Measurements from ENCODE around the gene PRR33.

DNA sequence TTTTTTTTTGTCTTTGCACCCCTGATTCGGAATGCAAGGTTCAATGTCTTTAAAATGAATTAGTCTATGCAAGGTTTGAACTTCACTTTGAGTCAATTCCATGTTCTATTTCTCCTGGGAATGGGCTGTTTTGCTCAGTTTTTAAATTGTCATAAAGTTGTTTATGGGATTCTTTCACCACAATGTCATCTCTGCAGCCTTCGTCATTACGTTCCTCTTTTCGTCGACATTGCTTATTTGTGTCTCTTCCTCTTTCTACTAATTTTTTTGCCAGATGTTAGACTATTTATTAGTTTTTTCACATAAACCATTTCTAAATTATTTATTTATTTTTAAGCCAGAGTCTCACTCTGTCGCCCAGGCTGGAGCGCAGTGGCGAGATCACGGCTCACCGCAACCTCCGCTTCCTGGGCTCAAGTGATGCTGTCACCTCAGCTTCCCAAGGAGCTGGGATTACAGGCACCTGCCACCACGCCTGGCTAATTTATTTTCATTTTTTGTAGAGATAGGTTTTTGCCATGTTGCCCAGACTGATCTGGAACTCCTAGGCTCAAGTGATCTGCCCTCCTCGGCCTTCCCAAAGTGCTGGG is 20.7 kb upstream of the PRR33 start:
- TF ChIP-seq, protein P1, sequence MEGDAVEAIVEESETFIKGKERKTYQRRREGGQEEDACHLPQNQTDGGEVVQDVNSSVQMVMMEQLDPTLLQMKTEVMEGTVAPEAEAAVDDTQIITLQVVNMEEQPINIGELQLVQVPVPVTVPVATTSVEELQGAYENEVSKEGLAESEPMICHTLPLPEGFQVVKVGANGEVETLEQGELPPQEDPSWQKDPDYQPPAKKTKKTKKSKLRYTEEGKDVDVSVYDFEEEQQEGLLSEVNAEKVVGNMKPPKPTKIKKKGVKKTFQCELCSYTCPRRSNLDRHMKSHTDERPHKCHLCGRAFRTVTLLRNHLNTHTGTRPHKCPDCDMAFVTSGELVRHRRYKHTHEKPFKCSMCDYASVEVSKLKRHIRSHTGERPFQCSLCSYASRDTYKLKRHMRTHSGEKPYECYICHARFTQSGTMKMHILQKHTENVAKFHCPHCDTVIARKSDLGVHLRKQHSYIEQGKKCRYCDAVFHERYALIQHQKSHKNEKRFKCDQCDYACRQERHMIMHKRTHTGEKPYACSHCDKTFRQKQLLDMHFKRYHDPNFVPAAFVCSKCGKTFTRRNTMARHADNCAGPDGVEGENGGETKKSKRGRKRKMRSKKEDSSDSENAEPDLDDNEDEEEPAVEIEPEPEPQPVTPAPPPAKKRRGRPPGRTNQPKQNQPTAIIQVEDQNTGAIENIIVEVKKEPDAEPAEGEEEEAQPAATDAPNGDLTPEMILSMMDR (IDR thresholded peaks at IDR 0.05) = no peak
- TF ChIP-seq POLR2A (IDR thresholded peaks at IDR 0.05) = no peak

All from prostate gland (tissue), 2 donors.